Glutamatergic neuron (in vitro differentiated cells): ENCODE results near the gene XPC. TPM values are rescaled to one million over a fixed set of nuclear protein-coding genes. Genes with fewer than 3 reads are reported as not detected.

ENCODE experiments used
- DNase-seq: peaks from one replicate; pipeline ENCODE4 v3.0.0; 2022
- H3K27ac Mint-ChIP-seq: one replicate; pipeline ENCODE4 v1.8.0; 2020; ENCODE audit warnings: mild to moderate bottlenecking, mixed read lengths, inconsistent platforms; ENCODE audit not compliant: unreplicated experiment
- H3K27me3 Mint-ChIP-seq: one replicate; pipeline ENCODE4 v1.8.0; 2020; ENCODE audit warnings: mild to moderate bottlenecking, moderate library complexity, mixed read lengths, inconsistent platforms; ENCODE audit not compliant: unreplicated experiment
- H3K36me3 Mint-ChIP-seq: one replicate; pipeline ENCODE4 v1.8.0; 2020; ENCODE audit warnings: mild to moderate bottlenecking, mixed read lengths, inconsistent platforms; ENCODE audit not compliant: unreplicated experiment
- H3K4me1 Mint-ChIP-seq: one replicate; pipeline ENCODE4 v1.8.0; 2020; ENCODE audit warnings: mild to moderate bottlenecking, low read depth, mixed read lengths, inconsistent platforms; ENCODE audit not compliant: unreplicated experiment
- H3K4me3 Mint-ChIP-seq: one replicate; pipeline ENCODE4 v1.8.0; 2020; ENCODE audit warnings: mild to moderate bottlenecking, mixed read lengths, inconsistent platforms; ENCODE audit not compliant: unreplicated experiment
- H3K9me3 Mint-ChIP-seq: one replicate; pipeline ENCODE4 v1.8.0; 2020; ENCODE audit warnings: mild to moderate bottlenecking, moderate library complexity, mixed read lengths, inconsistent platforms; ENCODE audit not compliant: unreplicated experiment
- CTCF ChIP-seq: fragments of 200-600 bp; sonication (generic); IDR thresholded peaks from one replicate; pipeline ENCODE4 v1.5.0; 2021; ENCODE audit not compliant: partially characterized antibody, unreplicated experiment
- total RNA-seq: library from RNA; stranded (reverse); fragmentation: NEBNext Ultra II Directional; extraction: Animal tissue kit (Norgen Biotek cat#: 25700); gene quantifications from one replicate; pipeline ENCODE4 v1.2.1, GENCODE V29; 2021; ENCODE audit not compliant: unreplicated experiment

The XPC gene
- total RNA-seq, 1 donor from 2014 or later, result 39.5 TPM

GRCh38 chr3:14134291-14134690 is 44.1 kb downstream of the XPC start:
- no peaks in the 10 kb centered on the region for H3K9me3 Mint-ChIP-seq
- H3K4me1 Mint-ChIP-seq, result peaks cover 3% of the 10 kb centered on the region
- H3K27ac Mint-ChIP-seq, result no peak overlapping the region
- no peak for TF ChIP-seq CTCF
- peaks cover 5% of the 10 kb centered on the region for H3K27me3 Mint-ChIP-seq
- no peak for DNase-seq
- peaks cover 5% of the 10 kb centered on the region for H3K36me3 Mint-ChIP-seq
- no peak overlapping the region for H3K4me3 Mint-ChIP-seq

- H3K9me3 Mint-ChIP-seq, result no peaks in the 10 kb centered on the region
- TF ChIP-seq CTCF, result no peak
- DNase-seq, result no peak
- H3K4me1 Mint-ChIP-seq, result peaks cover 3% of the 10 kb centered on the region
- peaks cover 5% of the 10 kb centered on the region for H3K27me3 Mint-ChIP-seq
- peaks cover 5% of the 10 kb centered on the region for H3K36me3 Mint-ChIP-seq
- H3K4me3 Mint-ChIP-seq, result no peak overlapping the region
- H3K27ac Mint-ChIP-seq, result no peak overlapping the region
Measured at GRCh38 chr3:14133876-14134275, 44.5 kb downstream of the XPC start.

- no peak for DNase-seq
- peaks cover under 1% of the 10 kb centered on the region for H3K4me1 Mint-ChIP-seq
- no peak overlapping the region for H3K27ac Mint-ChIP-seq
- H3K9me3 Mint-ChIP-seq, result no peaks in the 10 kb centered on the region
- H3K4me3 Mint-ChIP-seq, result no peak overlapping the region
- peaks cover 5% of the 10 kb centered on the region for H3K27me3 Mint-ChIP-seq
- no peak for TF ChIP-seq CTCF
- H3K36me3 Mint-ChIP-seq, result peaks cover 11% of the 10 kb centered on the region
Measured at GRCh38 chr3:14133188-14133800, 45.1 kb downstream of the XPC start.

- no peak for TF ChIP-seq CTCF
- DNase-seq, result no peak
- peaks cover 5% of the 10 kb centered on the region for H3K27me3 Mint-ChIP-seq
- no peak overlapping the region for H3K27ac Mint-ChIP-seq
- H3K36me3 Mint-ChIP-seq, result peaks cover 14% of the 10 kb centered on the region
- H3K9me3 Mint-ChIP-seq, result no peaks in the 10 kb centered on the region
- no peak overlapping the region for H3K4me3 Mint-ChIP-seq
- H3K4me1 Mint-ChIP-seq, result no peaks in the 10 kb centered on the region
Measured at GRCh38 chr3:14132689-14133088, 45.7 kb downstream of the XPC start.

GRCh38 chr3:14132120-14132519 is 46.3 kb downstream of the XPC start:
- no peak for TF ChIP-seq CTCF
- H3K27me3 Mint-ChIP-seq, result peaks cover 5% of the 10 kb centered on the region
- no peak for DNase-seq
- H3K36me3 Mint-ChIP-seq, result peaks cover 14% of the 10 kb centered on the region
- H3K9me3 Mint-ChIP-seq, result no peaks in the 10 kb centered on the region
- no peaks in the 10 kb centered on the region for H3K4me1 Mint-ChIP-seq
- H3K4me3 Mint-ChIP-seq, result no peak overlapping the region
- H3K27ac Mint-ChIP-seq, result no peak overlapping the region
